Measurements from ENCODE around the gene CTDSPL. TPM values are rescaled to one million over a fixed set of nuclear protein-coding genes. Genes with fewer than 3 reads are reported as not detected.

The CTDSPL gene
- total and polyA plus RNA-seq, 4 donors, result 8.4 to 17.2 (median 14.2) TPM

GRCh38 chr3:38009807-38010591 lies 148.3 kb downstream of the CTDSPL start (continued):
- no peak for TF ChIP-seq MAX (IDR thresholded peaks at IDR 0.05)
- TF ChIP-seq RAD21 (IDR thresholded peaks at IDR 0.05), result no peak
- TF ChIP-seq SP1 (IDR thresholded peaks at IDR 0.05), result no peak
- no peak for TF ChIP-seq NR2F2 (IDR thresholded peaks at IDR 0.05)
- no peak for TF ChIP-seq FOXA1 (IDR thresholded peaks at IDR 0.05)
- TF ChIP-seq TAF1 (conservative IDR thresholded peaks at IDR 0.05), result no peak

GRCh38 chr3:38011111-38011510 lies 149.4 kb downstream of the CTDSPL start:
- Histone ChIP-seq H3K36me3 (ENCODE audit: control insufficient read depth in 4 of 4, insufficient read depth in 3 of 4, low read depth in 1 of 4, low read length in 3 of 4) (peaks cover 2 to 28% (median 14%) of the 10 kb centered on the region in 4 donors), H3K27ac (ENCODE audit: low read depth in 1 of 2, low read length in 2 of 2) (no peak overlapping the region), H3K9me3 (ENCODE audit: control insufficient read depth in 4 of 4, low read length in 3 of 4) (peaks cover 0 to under 1% (median 0%) of the 10 kb centered on the region in 4 donors), H3K4me3 (ENCODE audit: low read depth in 1 of 3, low read length in 3 of 3) (no peak overlapping the region), H3K27me3 (ENCODE audit: control insufficient read depth in 4 of 4, insufficient read depth in 4 of 4, low read length in 3 of 4) (no peaks in the 10 kb centered on the region), H3K9ac (ENCODE audit: low read depth in 1 of 2, low read length in 2 of 2) (no peak overlapping the region), H3K4me1 (ENCODE audit: control insufficient read depth in 4 of 4, insufficient read depth in 4 of 4, low read length in 3 of 4) (no peaks in the 10 kb centered on the region)
- WGBS, result 94% methylated on average over 21 of the region's 21 CpGs
- no peak for TF ChIP-seq EGR1 (IDR thresholded peaks at IDR 0.05; ENCODE audit: low read depth in 2 of 2)
- TF ChIP-seq RAD21 (IDR thresholded peaks at IDR 0.05), result no peak
- no peak for TF ChIP-seq HNF4G (IDR thresholded peaks at IDR 0.05)
- TF ChIP-seq JUND (IDR thresholded peaks at IDR 0.05), result no peak
- TF ChIP-seq, protein P1, sequence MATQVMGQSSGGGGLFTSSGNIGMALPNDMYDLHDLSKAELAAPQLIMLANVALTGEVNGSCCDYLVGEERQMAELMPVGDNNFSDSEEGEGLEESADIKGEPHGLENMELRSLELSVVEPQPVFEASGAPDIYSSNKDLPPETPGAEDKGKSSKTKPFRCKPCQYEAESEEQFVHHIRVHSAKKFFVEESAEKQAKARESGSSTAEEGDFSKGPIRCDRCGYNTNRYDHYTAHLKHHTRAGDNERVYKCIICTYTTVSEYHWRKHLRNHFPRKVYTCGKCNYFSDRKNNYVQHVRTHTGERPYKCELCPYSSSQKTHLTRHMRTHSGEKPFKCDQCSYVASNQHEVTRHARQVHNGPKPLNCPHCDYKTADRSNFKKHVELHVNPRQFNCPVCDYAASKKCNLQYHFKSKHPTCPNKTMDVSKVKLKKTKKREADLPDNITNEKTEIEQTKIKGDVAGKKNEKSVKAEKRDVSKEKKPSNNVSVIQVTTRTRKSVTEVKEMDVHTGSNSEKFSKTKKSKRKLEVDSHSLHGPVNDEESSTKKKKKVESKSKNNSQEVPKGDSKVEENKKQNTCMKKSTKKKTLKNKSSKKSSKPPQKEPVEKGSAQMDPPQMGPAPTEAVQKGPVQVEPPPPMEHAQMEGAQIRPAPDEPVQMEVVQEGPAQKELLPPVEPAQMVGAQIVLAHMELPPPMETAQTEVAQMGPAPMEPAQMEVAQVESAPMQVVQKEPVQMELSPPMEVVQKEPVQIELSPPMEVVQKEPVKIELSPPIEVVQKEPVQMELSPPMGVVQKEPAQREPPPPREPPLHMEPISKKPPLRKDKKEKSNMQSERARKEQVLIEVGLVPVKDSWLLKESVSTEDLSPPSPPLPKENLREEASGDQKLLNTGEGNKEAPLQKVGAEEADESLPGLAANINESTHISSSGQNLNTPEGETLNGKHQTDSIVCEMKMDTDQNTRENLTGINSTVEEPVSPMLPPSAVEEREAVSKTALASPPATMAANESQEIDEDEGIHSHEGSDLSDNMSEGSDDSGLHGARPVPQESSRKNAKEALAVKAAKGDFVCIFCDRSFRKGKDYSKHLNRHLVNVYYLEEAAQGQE (IDR thresholded peaks at IDR 0.05), result no peak
- DNase-seq (ENCODE audit: low spot score), result no peak

- 88% methylated on average over 3 of the region's 3 CpGs for WGBS
- TF ChIP-seq TAF1 (conservative IDR thresholded peaks at IDR 0.05) (no peak), GABPA (IDR thresholded peaks at IDR 0.05 in 1 of 2, conservative IDR thresholded peaks at IDR 0.05 in 1 of 2) (no peak), RXRA (IDR thresholded peaks at IDR 0.05) (no peak), RAD21 (IDR thresholded peaks at IDR 0.05) (no peak), CTCF (IDR thresholded peaks at IDR 0.05; ENCODE audit: low read depth, low read length, missing input control) (no peak), EGR1 (IDR thresholded peaks at IDR 0.05; ENCODE audit: low read depth in 2 of 2) (no peak), HNF4G (IDR thresholded peaks at IDR 0.05) (no peak), JUND (IDR thresholded peaks at IDR 0.05) (no peak)
- TF ChIP-seq, protein P2, sequence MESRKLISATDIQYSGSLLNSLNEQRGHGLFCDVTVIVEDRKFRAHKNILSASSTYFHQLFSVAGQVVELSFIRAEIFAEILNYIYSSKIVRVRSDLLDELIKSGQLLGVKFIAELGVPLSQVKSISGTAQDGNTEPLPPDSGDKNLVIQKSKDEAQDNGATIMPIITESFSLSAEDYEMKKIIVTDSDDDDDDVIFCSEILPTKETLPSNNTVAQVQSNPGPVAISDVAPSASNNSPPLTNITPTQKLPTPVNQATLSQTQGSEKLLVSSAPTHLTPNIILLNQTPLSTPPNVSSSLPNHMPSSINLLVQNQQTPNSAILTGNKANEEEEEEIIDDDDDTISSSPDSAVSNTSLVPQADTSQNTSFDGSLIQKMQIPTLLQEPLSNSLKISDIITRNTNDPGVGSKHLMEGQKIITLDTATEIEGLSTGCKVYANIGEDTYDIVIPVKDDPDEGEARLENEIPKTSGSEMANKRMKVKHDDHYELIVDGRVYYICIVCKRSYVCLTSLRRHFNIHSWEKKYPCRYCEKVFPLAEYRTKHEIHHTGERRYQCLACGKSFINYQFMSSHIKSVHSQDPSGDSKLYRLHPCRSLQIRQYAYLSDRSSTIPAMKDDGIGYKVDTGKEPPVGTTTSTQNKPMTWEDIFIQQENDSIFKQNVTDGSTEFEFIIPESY (IDR thresholded peaks at IDR 0.05), result no peak
- TF ChIP-seq, protein P3, sequence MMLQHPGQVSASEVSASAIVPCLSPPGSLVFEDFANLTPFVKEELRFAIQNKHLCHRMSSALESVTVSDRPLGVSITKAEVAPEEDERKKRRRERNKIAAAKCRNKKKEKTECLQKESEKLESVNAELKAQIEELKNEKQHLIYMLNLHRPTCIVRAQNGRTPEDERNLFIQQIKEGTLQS (IDR thresholded peaks at IDR 0.05), result no peak
- TF ChIP-seq, protein P1 (IDR thresholded peaks at IDR 0.05), result no peak
- H3K4me3 ChIP-seq (ENCODE audit: low read depth in 1 of 3, low read length in 3 of 3), result no peak overlapping the region
- H3K4me1 ChIP-seq (ENCODE audit: control insufficient read depth in 4 of 4, insufficient read depth in 4 of 4, low read length in 3 of 4), result no peaks in the 10 kb centered on the region
- no peak overlapping the region for H3K9ac ChIP-seq (ENCODE audit: low read depth in 1 of 2, low read length in 2 of 2)
- H3K36me3 ChIP-seq (ENCODE audit: control insufficient read depth in 4 of 4, insufficient read depth in 3 of 4, low read depth in 1 of 4, low read length in 3 of 4), result peaks cover 6 to 19% (median 15%) of the 10 kb centered on the region in 4 donors
- peaks cover 0 to 2% (median 0%) of the 10 kb centered on the region in 4 donors for H3K9me3 ChIP-seq (ENCODE audit: control insufficient read depth in 4 of 4, low read length in 3 of 4)
- H3K27me3 ChIP-seq (ENCODE audit: control insufficient read depth in 4 of 4, insufficient read depth in 4 of 4, low read length in 3 of 4), result no peaks in the 10 kb centered on the region
- H3K27ac ChIP-seq (ENCODE audit: low read depth in 1 of 2, low read length in 2 of 2), result no peak overlapping the region
- no peak for DNase-seq (ENCODE audit: low spot score)
Observed at GRCh38 chr3:38015485-38015884, 153.8 kb downstream of the CTDSPL start.
